ENCODE data around the gene C20orf141. TPM values are rescaled to one million over a fixed set of nuclear protein-coding genes. Genes with fewer than 3 reads are reported as not detected.

The C20orf141 gene
- total and polyA plus RNA-seq, 2 of the 4 experiments (the other 2 are of a cell fraction), result 0.36 to 0.91 TPM

DNA sequence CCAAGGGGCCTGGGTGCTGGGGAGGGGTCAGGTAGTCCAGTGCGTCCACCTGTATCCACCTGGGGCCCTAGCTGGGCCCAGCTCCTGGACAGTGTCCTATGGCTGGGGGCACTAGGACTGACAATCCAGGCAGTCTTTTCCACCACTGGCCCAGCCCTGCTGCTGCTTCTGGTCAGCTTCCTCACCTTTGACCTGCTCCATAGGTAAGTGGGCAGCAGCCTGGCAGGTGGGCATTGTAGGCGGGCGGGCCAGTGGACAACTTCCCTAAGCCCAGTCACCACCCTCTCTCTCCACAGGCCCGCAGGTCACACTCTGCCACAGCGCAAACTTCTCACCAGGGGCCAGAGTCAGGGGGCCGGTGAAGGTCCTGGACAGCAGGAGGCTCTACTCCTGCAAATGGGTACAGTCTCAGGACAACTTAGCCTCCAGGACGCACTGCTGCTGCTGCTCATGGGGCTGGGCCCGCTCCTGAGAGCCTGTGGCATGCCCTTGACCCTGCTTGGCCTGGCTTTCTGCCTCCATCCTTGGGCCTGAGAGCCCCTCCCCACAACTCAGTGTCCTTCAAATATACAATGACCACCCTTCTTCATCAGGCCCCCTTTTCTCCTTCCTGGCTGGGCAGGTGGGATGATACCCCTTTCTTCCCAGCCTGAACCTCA lies 584 bp downstream of the C20orf141 start:
- H4K5ac ChIP-seq (ENCODE audit: low read depth, low read length), result peak overlapping the region; percentile 56
- WGBS, 2 experiments (ENCODE audit: extremely low coverage in 2 of 2, insufficient read length in 1 of 2), result 86% methylated on average over 2 of the region's 8 CpGs; no CpG with 5 or more reads in 1 of the 2 experiments
- TF ChIP-seq CHD1 (IDR thresholded peaks at IDR 0.05; ENCODE audit: low read depth, low read length), result no peak
- no peak for TF ChIP-seq NFE2L2 (IDR thresholded peaks at IDR 0.05; ENCODE audit: low read depth, low read length)
- TF ChIP-seq MAFK (IDR thresholded peaks at IDR 0.05; ENCODE audit: low read depth, low read length), result no peak
- no peak for TF ChIP-seq POLR2A (IDR thresholded peaks at IDR 0.05; ENCODE audit: low read depth, low read length)
- no peak for TF ChIP-seq CEBPB (IDR thresholded peaks at IDR 0.05; ENCODE audit: low read depth, low read length)
- TF ChIP-seq SMC3 (IDR thresholded peaks at IDR 0.05; ENCODE audit: low read depth, low read length), result no peak
- TF ChIP-seq RFX5 (IDR thresholded peaks at IDR 0.05; ENCODE audit: low read depth, low read length), result no peak
- TF ChIP-seq RAD21 (IDR thresholded peaks at IDR 0.05; ENCODE audit: low read length), result no peak
- TF ChIP-seq, protein P1, sequence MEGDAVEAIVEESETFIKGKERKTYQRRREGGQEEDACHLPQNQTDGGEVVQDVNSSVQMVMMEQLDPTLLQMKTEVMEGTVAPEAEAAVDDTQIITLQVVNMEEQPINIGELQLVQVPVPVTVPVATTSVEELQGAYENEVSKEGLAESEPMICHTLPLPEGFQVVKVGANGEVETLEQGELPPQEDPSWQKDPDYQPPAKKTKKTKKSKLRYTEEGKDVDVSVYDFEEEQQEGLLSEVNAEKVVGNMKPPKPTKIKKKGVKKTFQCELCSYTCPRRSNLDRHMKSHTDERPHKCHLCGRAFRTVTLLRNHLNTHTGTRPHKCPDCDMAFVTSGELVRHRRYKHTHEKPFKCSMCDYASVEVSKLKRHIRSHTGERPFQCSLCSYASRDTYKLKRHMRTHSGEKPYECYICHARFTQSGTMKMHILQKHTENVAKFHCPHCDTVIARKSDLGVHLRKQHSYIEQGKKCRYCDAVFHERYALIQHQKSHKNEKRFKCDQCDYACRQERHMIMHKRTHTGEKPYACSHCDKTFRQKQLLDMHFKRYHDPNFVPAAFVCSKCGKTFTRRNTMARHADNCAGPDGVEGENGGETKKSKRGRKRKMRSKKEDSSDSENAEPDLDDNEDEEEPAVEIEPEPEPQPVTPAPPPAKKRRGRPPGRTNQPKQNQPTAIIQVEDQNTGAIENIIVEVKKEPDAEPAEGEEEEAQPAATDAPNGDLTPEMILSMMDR (conservative IDR thresholded peaks at IDR 0.05; ENCODE audit: low read depth, low read length), result no peak
- TF ChIP-seq, protein P2, sequence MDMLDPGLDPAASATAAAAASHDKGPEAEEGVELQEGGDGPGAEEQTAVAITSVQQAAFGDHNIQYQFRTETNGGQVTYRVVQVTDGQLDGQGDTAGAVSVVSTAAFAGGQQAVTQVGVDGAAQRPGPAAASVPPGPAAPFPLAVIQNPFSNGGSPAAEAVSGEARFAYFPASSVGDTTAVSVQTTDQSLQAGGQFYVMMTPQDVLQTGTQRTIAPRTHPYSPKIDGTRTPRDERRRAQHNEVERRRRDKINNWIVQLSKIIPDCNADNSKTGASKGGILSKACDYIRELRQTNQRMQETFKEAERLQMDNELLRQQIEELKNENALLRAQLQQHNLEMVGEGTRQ (IDR thresholded peaks at IDR 0.05; ENCODE audit: low read depth, low read length), result no peak
- dilution Hi-C loops (cut with HindIII; ENCODE audit: low sequenced_read_pairs, unreplicated experiment) (no loop called here), intact Hi-C loops (cut with micrococcal nuclease) (no loop called here), in situ Hi-C loops (cut with MboI; ENCODE audit: low sequenced_read_pairs) (loop anchor here (25.0 kb wide), 1 partner anchor 703 kb away; the partner anchor contains the start of gene STK35)
- peak overlapping the region; percentile 69 for H4K91ac ChIP-seq (ENCODE audit: insufficient read depth, low read depth, low read length)
- peaks cover 2% of the 10 kb centered on the region; the same call in 1 of the 2 replicates for H3K9me3 ChIP-seq (ENCODE audit: control insufficient read depth, insufficient read depth, low read length)
- no peak overlapping the region for H3K4me3 ChIP-seq (ENCODE audit: insufficient read depth, low read depth, low read length)
- H4K20me1 ChIP-seq (ENCODE audit: insufficient read depth, low read length), result no peaks in the 10 kb centered on the region
- peak overlapping the region; percentile 77 for H2BK15ac ChIP-seq (ENCODE audit: low read depth, low read length)
- peak overlapping the region; percentile 29 for H3K14ac ChIP-seq (replicated peaks; ENCODE audit: low read depth, low read length)
- H3K56ac ChIP-seq (ENCODE audit: extremely low read depth, insufficient read depth, low read length), result 0 out of 2 replicates have a peak overlapping the region, but pooled peaks have one; percentile 12
- peak overlapping the region; percentile 36 to 76 for H4K8ac ChIP-seq (ENCODE audit: low read depth in 2 of 2, low read length in 2 of 2)
- H3K9ac ChIP-seq (ENCODE audit: low read depth, low read length), result no peak overlapping the region
- DNase-seq, result no peak
- no peaks in the 10 kb centered on the region for H3K27me3 ChIP-seq (ENCODE audit: control insufficient read depth, insufficient read depth, low read length)
- no peak for ATAC-seq (ENCODE audit: low read depth)
- H2AK9ac ChIP-seq (replicated peaks; ENCODE audit: low read depth, low read length, poor library complexity), result peak overlapping the region; percentile 42
- H3K23ac ChIP-seq (ENCODE audit: low read depth, low read length), result no peak overlapping the region
- peak overlapping the region; percentile 56 for H3K18ac ChIP-seq (ENCODE audit: low read depth, low read length)
- H3K4me1 ChIP-seq (ENCODE audit: control insufficient read depth, insufficient read depth, low read length), result peaks cover 32% of the 10 kb centered on the region
- ChIA-PET CTCF (no interaction called here), POLR2A (ENCODE audit: unreplicated experiment) (no interaction called here)
- no peak overlapping the region for H3K4me2 ChIP-seq (ENCODE audit: low read depth, low read length)
- H2AK5ac ChIP-seq (ENCODE audit: low read depth, low read length), result peak overlapping the region; percentile 98
- 0 out of 4 replicates have a peak, but pooled peaks cover 0 to 5% of the 10 kb centered on the region in 2 experiments for H3K79me1 ChIP-seq (ENCODE audit: low read depth in 1 of 2, low read length in 2 of 2)
- peak overlapping the region; percentile 92 for H2BK120ac ChIP-seq (ENCODE audit: low read depth, low read length)
- peak overlapping the region; percentile 62 for H2BK5ac ChIP-seq (ENCODE audit: low read depth, low read length, poor library complexity, severe bottlenecking)
- no TSS peak for BruUV-seq (replicated peaks)
- peaks cover 28% of the 10 kb centered on the region for H3K9me1 ChIP-seq (ENCODE audit: insufficient read depth, low read length)
- H3K27ac ChIP-seq (ENCODE audit: insufficient read depth, low read length), result peak overlapping the region; percentile 56
- no peaks in the 10 kb centered on the region for H3K36me3 ChIP-seq (ENCODE audit: control insufficient read depth, insufficient read depth, low read length)
- peak overlapping the region; percentile 85 for H3K4ac ChIP-seq (ENCODE audit: low read depth, low read length)
- H2BK20ac ChIP-seq (ENCODE audit: low read depth, low read length), result peak overlapping the region; percentile 91
- peak overlapping the region; percentile 86 for H2AFZ ChIP-seq (replicated peaks; ENCODE audit: low read length, poor library complexity)
